Peyer's patch (tissue), 4 donors: Measurements from ENCODE around the gene MAP3K19. TPM values are rescaled to one million over a fixed set of nuclear protein-coding genes. Genes with fewer than 3 reads are reported as not detected.

ENCODE experiments used
- DNase-seq, 3 donors: peaks; one replicate each; pipeline ENCODE4 v3.0.0-alpha.2; 2017 to 2019
- H3K27ac ChIP-seq, 4 donors: fragments of 200-600 bp; sonication (generic); one replicate each; pipeline ENCODE4 v1.5.1; 2016 to 2019
- H3K27me3 ChIP-seq, 2 donors: fragments of 200-600 bp; sonication (generic); one replicate each; pipeline ENCODE4 v1.5.1; 2019
- H3K36me3 ChIP-seq, 3 donors: fragments of 200-600 bp; sonication (generic); one replicate each; pipeline ENCODE4 v1.5.1; 2016 to 2019
- H3K4me1 ChIP-seq, 4 donors: fragments of 200-600 bp; sonication (generic); one replicate each; pipeline ENCODE4 v1.5.1; 2016 to 2019
- H3K4me3 ChIP-seq, 4 donors: fragments of 200-600 bp; sonication (generic); 1 replicate in 3 of 4; 2 replicates in 1 of 4; pipeline ENCODE4 v1.5.1; 2016 to 2019; ENCODE audit warnings: mild to moderate bottlenecking in 1 of 4
- H3K9me3 ChIP-seq, 4 donors: fragments of 200-600 bp; sonication (generic); one replicate each; pipeline ENCODE4 v1.5.1; 2016 to 2019; ENCODE audit warnings: mild to moderate bottlenecking in 1 of 4
- POLR2A ChIP-seq, 2 donors: fragments of 450-650 bp; IDR thresholded peaks; one replicate each; pipeline ENCODE4 v1.5.1; 2017; ENCODE audit warnings: antibody characterized with exemption in 2 of 2, mild to moderate bottlenecking in 2 of 2, moderate library complexity in 2 of 2
- total RNA-seq, 4 donors: library from RNA; depleted of rRNA; stranded (reverse); fragments of >200 nt; gene quantifications; one replicate each; pipeline ENCODE4 v1.1.0, GENCODE V29; 2016
- TF ChIP-seq, protein P1 (sequence below), 6 experiments: fragments of 450-650 bp in 4 of 6; fragments of 200-600 bp in 2 of 6; sonication (generic) in 1 of 6; IDR thresholded peaks; one replicate each; pipeline ENCODE4 v1.5.1; 2017 to 2019; ENCODE audit warnings: antibody characterized with exemption in 6 of 6, mild to moderate bottlenecking in 3 of 6, moderate library complexity in 1 of 6

Gene MAP3K19
- total RNA-seq, 4 donors from 2014 or later = not detected

DNA sequence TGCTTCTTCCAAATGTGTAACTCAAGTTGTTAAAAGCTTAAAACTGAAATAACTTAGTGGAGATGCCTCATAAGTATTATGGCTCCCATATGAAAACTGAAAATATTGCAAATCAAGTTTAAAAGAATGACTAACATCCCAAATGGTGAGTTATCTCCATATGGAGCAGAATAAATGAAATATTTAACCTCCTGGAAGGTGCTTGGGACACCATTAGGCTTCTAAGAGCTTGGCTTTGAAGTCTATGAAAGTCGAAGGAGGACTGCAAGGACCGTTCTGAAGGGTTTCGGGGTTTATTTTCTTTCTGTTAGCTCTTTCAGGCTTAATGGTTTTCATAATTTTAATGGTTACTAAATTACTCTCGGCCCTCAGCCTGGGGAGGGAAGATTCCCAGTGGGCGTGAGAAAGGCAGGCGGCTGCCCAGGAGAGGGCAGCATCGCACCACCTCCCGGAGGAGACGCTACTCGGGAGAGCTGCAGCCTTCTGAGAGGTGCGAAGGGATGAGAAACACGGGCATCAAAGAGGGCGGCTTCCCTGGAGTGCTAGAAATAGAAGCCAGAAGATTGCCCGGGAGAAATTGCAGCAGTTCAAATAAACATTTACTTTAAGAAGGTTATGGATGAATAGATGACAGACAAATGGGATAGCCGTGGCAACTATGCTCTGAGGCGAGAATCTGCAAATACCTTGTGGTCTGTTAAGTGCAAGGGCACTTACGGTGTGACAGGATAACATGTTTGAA is 43.1 kb downstream of the MAP3K19 start:
- H3K36me3 ChIP-seq = no peaks in the 10 kb centered on the region
- no peaks in the 10 kb centered on the region for H3K9me3 ChIP-seq
- H3K4me3 ChIP-seq = no peak overlapping the region
- no peak overlapping the region for H3K27ac ChIP-seq
- TF ChIP-seq POLR2A (IDR thresholded peaks at IDR 0.05) = no peak
- TF ChIP-seq, protein P1, sequence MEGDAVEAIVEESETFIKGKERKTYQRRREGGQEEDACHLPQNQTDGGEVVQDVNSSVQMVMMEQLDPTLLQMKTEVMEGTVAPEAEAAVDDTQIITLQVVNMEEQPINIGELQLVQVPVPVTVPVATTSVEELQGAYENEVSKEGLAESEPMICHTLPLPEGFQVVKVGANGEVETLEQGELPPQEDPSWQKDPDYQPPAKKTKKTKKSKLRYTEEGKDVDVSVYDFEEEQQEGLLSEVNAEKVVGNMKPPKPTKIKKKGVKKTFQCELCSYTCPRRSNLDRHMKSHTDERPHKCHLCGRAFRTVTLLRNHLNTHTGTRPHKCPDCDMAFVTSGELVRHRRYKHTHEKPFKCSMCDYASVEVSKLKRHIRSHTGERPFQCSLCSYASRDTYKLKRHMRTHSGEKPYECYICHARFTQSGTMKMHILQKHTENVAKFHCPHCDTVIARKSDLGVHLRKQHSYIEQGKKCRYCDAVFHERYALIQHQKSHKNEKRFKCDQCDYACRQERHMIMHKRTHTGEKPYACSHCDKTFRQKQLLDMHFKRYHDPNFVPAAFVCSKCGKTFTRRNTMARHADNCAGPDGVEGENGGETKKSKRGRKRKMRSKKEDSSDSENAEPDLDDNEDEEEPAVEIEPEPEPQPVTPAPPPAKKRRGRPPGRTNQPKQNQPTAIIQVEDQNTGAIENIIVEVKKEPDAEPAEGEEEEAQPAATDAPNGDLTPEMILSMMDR (IDR thresholded peaks at IDR 0.05) = peak; percentile 38 to 90 (median 87)
- H3K4me1 ChIP-seq = no peaks in the 10 kb centered on the region
- DNase-seq = peak; percentile 43 to 84 (median 79)
- H3K27me3 ChIP-seq = no peaks in the 10 kb centered on the region

DNA sequence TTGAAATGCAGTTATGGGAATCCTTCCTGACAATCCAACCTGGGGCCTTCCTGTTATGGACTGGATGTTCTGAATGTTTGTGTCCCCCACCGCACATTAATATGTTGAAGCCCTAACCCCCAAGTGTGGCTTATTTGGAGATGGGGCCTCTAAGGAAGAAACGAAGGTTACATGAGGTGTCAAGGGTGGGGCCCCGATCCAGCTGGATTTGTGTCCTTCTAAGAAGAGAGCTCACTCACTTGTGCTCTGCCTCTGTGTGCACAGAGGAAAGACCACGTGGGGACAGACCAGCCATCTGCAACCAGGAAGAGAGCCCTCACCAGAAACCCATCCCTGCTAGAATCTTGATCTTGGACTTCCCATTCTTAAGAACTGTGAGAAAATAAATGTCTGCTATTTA is 44.4 kb downstream of the MAP3K19 start:
- H3K4me3 ChIP-seq = no peak overlapping the region
- no peak for DNase-seq
- no peaks in the 10 kb centered on the region for H3K9me3 ChIP-seq
- H3K27me3 ChIP-seq = no peaks in the 10 kb centered on the region
- no peaks in the 10 kb centered on the region for H3K36me3 ChIP-seq
- no peak overlapping the region for H3K27ac ChIP-seq
- TF ChIP-seq POLR2A (IDR thresholded peaks at IDR 0.05) = no peak
- TF ChIP-seq, protein P1 (IDR thresholded peaks at IDR 0.05) = no peak
- H3K4me1 ChIP-seq = no peaks in the 10 kb centered on the region

DNA sequence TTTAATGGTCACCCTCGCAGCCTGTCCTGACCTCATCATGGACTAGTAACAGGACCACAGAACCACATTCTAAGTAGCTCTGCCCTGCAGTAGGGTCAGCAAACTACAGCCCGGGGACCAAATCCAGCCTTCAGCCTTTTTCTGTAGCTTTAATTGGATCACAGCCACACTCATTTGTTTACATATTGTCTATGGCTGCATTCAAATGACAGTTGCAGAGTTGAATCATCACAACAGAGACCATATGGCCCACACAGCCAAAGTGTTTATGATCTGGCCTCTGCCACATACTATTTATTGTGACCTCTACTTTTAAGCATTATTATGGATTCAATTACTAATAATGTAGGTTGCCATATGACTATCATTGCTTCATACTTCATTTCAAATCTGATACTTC is 47.7 kb downstream of the MAP3K19 start:
- Histone ChIP-seq H3K4me1 (no peaks in the 10 kb centered on the region), H3K4me3 (no peak overlapping the region), H3K27ac (no peak overlapping the region), H3K27me3 (no peaks in the 10 kb centered on the region), H3K36me3 (no peaks in the 10 kb centered on the region), H3K9me3 (no peaks in the 10 kb centered on the region)
- DNase-seq = no peak
- no peak for TF ChIP-seq POLR2A (IDR thresholded peaks at IDR 0.05)
- TF ChIP-seq, protein P1 (IDR thresholded peaks at IDR 0.05) = no peak

DNA sequence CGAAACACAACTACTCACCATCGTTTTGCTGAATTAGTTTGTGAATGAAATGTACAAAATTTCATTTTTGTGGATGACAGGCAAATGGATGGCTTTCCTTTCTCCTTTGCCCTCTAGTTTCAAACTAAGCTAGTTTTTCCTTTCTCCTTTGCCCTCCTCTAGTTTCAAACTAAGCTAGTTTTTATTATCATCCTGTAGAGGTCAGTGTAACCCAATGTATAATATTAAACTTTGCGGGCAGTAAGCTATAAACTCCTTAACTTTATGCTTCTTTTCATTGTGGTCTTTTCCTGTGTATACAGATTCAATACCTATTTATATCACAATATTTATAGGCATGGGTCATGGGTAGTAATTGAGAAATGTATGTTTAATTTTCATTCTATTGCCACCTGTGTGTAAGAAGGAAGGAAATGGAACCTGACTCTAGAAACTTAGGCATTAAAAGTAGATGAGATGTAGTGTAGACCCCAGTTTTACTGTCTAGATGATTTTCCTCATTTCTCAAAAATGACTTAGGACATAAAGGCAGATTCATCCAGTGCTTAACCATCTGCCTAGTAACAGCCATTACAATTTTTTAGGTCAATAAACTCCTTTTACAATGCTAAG is 58.1 kb downstream of the MAP3K19 start:
- no peak overlapping the region for H3K27ac ChIP-seq
- no peak overlapping the region for H3K4me3 ChIP-seq
- H3K27me3 ChIP-seq = no peaks in the 10 kb centered on the region
- TF ChIP-seq, protein P1 (IDR thresholded peaks at IDR 0.05) = peak in 4 of 6 experiments; percentile 23 to 57 (median 50)
- TF ChIP-seq POLR2A (IDR thresholded peaks at IDR 0.05) = no peak
- H3K9me3 ChIP-seq = no peaks in the 10 kb centered on the region
- no peaks in the 10 kb centered on the region for H3K4me1 ChIP-seq
- DNase-seq = no peak
- H3K36me3 ChIP-seq = no peaks in the 10 kb centered on the region

DNA sequence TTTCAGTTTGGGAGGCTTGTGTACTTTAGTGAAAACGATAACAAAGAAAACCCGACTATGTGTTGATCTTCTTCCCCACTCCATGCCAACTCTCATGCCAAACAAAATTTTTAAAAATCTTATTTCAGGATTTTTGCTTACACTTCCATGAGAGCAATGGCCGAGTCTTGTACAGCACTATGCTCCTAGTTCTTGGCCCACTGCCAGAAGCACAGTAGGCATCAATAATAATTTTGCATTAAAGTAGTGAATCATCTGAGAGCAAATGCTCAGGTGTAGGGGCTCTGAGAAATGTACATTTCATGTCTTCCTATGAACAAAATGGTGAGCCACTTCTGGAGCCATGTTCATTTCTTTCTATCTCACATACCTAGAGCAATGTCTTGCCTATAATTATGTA is 62.2 kb downstream of the MAP3K19 start:
- no peak for TF ChIP-seq POLR2A (IDR thresholded peaks at IDR 0.05)
- TF ChIP-seq, protein P1 (IDR thresholded peaks at IDR 0.05) = no peak
- no peak overlapping the region for H3K4me3 ChIP-seq
- no peaks in the 10 kb centered on the region for H3K9me3 ChIP-seq
- H3K4me1 ChIP-seq = no peaks in the 10 kb centered on the region
- H3K36me3 ChIP-seq = no peaks in the 10 kb centered on the region
- no peak overlapping the region for H3K27ac ChIP-seq
- H3K27me3 ChIP-seq = no peaks in the 10 kb centered on the region
- DNase-seq = no peak
